Activated CD4-positive, alpha-beta memory T cell treated with anti-CD3 and anti-CD28 coated beads, Interleukin-2, amount 10 ng/mL, durations not matched to agents 7 days and 5 days (primary cell): ENCODE data around the gene F8. TPM values are rescaled to one million over a fixed set of nuclear protein-coding genes. Genes with fewer than 3 reads are reported as not detected.
"Not testable (repeated sequence)": the region's sequence is repeated elsewhere in the genome, so short reads cannot be mapped to it uniquely, and the experiment has no call there.

ENCODE experiments used
- CTCF ChIA-PET: fragments of 350-600 bp; sonication (Branson Sonifier 250); formaldehyde crosslinking; loops from one replicate; lab custom pipeline; 2021; ENCODE audit warnings: antibody characterized with exemption, inconsistent platforms; lab: Charles Lee
- POLR2A ChIA-PET: fragments of 350-600 bp; sonication (Branson Sonifier 250); formaldehyde crosslinking; loops from one replicate; lab custom pipeline; 2021; ENCODE audit warnings: antibody characterized with exemption; lab: Charles Lee
- DNase-seq: peaks from one replicate; pipeline ENCODE4 v3.0.0-alpha.2; 2020
- H3K27ac Mint-ChIP-seq: one replicate; pipeline ENCODE4 v1.8.0; 2021; ENCODE audit warnings: mild to moderate bottlenecking, mixed read lengths
- H3K27me3 Mint-ChIP-seq: one replicate; pipeline ENCODE4 v1.8.0; 2021; ENCODE audit warnings: mixed read lengths
- H3K36me3 Mint-ChIP-seq: one replicate; pipeline ENCODE4 v1.8.0; 2021; ENCODE audit warnings: low read depth, mixed read lengths
- H3K4me1 Mint-ChIP-seq: one replicate; pipeline ENCODE4 v1.8.0; 2021; ENCODE audit warnings: mixed read lengths
- H3K4me3 Mint-ChIP-seq: one replicate; pipeline ENCODE4 v1.8.0; 2021; ENCODE audit warnings: mild to moderate bottlenecking, mixed read lengths
- H3K9me3 Mint-ChIP-seq: one replicate; pipeline ENCODE4 v1.8.0; 2021; ENCODE audit warnings: mixed read lengths
- total RNA-seq, 2 experiments: library from RNA; stranded (reverse); gene quantifications; one replicate each; pipeline ENCODE4 v1.2.3, GENCODE V29; 2021

The F8 gene
- total RNA-seq, 2 experiments from 2014 or later = 8.9 to 10.2 TPM

GRCh38 chrX:154886069-154886788, 136.3 kb downstream of the F8 start, which contains the start of gene F8A1:
TSS of gene F8A1 (plus strand) at chrX:154886355. CDS start at chrX:154886375, 20 bp downstream.
- H3K4me3 Mint-ChIP-seq, H3K27ac Mint-ChIP-seq, H3K9me3 Mint-ChIP-seq, H3K4me1 Mint-ChIP-seq, H3K27me3 Mint-ChIP-seq, CTCF ChIA-PET, POLR2A ChIA-PET, H3K36me3 Mint-ChIP-seq: not testable (repeated sequence)
- peak; percentile 64 for DNase-seq

DNA sequence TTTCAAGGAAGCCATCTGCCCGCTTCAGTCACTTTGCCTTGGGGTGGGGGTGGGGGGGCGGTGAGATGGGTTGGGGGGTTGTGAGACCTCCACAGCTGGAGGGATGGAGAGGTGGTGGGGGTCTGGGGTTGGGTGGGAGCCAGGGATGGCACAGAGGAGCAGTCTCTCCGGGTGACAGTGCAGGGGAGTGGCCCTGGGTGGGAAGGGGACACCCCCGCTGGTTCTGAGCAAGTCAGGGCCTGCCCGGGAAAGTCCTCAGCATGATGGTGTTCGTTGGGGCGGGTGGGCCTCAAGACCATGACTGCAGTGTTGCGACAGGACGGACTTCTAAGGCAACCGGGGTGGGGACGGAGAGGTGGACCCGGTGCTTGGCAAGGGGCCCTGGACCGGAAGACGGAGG, 137.0 kb downstream of the F8 start:
- H3K27me3 Mint-ChIP-seq, POLR2A ChIA-PET, DNase-seq, CTCF ChIA-PET, H3K27ac Mint-ChIP-seq, H3K4me3 Mint-ChIP-seq, H3K4me1 Mint-ChIP-seq, H3K36me3 Mint-ChIP-seq, H3K9me3 Mint-ChIP-seq: not testable (repeated sequence)

- H3K4me1 Mint-ChIP-seq, CTCF ChIA-PET, POLR2A ChIA-PET, H3K4me3 Mint-ChIP-seq, H3K36me3 Mint-ChIP-seq, DNase-seq, H3K27ac Mint-ChIP-seq, H3K27me3 Mint-ChIP-seq, H3K9me3 Mint-ChIP-seq: not testable (repeated sequence)
These were observed 137.5 kb downstream of the F8 start for GRCh38 chrX:154885057-154885456.

GRCh38 chrX:154884069-154884468, 138.5 kb downstream of the F8 start:
- H3K9me3 Mint-ChIP-seq, CTCF ChIA-PET, H3K36me3 Mint-ChIP-seq, DNase-seq, H3K27me3 Mint-ChIP-seq, H3K27ac Mint-ChIP-seq, H3K4me3 Mint-ChIP-seq, POLR2A ChIA-PET, H3K4me1 Mint-ChIP-seq: not testable (repeated sequence)

- H3K4me1 Mint-ChIP-seq = no peaks in the 10 kb centered on the region
- H3K27ac Mint-ChIP-seq = no peak overlapping the region
- POLR2A ChIA-PET = no interaction called here
- H3K27me3 Mint-ChIP-seq = peaks cover 2% of the 10 kb centered on the region
- CTCF ChIA-PET = no interaction called here
- H3K4me3 Mint-ChIP-seq = no peak overlapping the region
- H3K36me3 Mint-ChIP-seq = peaks cover 13% of the 10 kb centered on the region
- no peak for DNase-seq
- H3K9me3 Mint-ChIP-seq = peaks cover 9% of the 10 kb centered on the region
These were observed 149.2 kb downstream of the F8 start for GRCh38 chrX:154873329-154873728.

GRCh38 chrX:154868522-154868921, 154.0 kb downstream of the F8 start:
- H3K4me3 Mint-ChIP-seq, DNase-seq, H3K27ac Mint-ChIP-seq, POLR2A ChIA-PET, CTCF ChIA-PET, H3K4me1 Mint-ChIP-seq, H3K27me3 Mint-ChIP-seq: not testable (repeated sequence)
- H3K9me3 Mint-ChIP-seq = peaks cover 12% of the 10 kb centered on the region
- peaks cover 19% of the 10 kb centered on the region for H3K36me3 Mint-ChIP-seq

- H3K9me3 Mint-ChIP-seq = no peaks in the 10 kb centered on the region
- no peak for DNase-seq
- ChIA-PET CTCF (no interaction called here), POLR2A (no interaction called here)
- H3K27ac Mint-ChIP-seq = no peak overlapping the region
- H3K4me3 Mint-ChIP-seq = no peak overlapping the region
- no peaks in the 10 kb centered on the region for H3K27me3 Mint-ChIP-seq
- peaks cover 15% of the 10 kb centered on the region for H3K36me3 Mint-ChIP-seq
- H3K4me1 Mint-ChIP-seq = no peaks in the 10 kb centered on the region
These were observed 167.3 kb downstream of the F8 start for GRCh38 chrX:154855256-154855655.

- H3K4me3 Mint-ChIP-seq = no peak overlapping the region
- no peaks in the 10 kb centered on the region for H3K9me3 Mint-ChIP-seq
- no peak overlapping the region for H3K27ac Mint-ChIP-seq
- peaks cover 6% of the 10 kb centered on the region for H3K36me3 Mint-ChIP-seq
- no peak for DNase-seq
- peaks cover 1% of the 10 kb centered on the region for H3K27me3 Mint-ChIP-seq
- H3K4me1 Mint-ChIP-seq = no peaks in the 10 kb centered on the region
- POLR2A ChIA-PET = no interaction called here
- CTCF ChIA-PET = no interaction called here
These were observed 171.4 kb downstream of the F8 start for GRCh38 chrX:154850957-154851611.

DNA sequence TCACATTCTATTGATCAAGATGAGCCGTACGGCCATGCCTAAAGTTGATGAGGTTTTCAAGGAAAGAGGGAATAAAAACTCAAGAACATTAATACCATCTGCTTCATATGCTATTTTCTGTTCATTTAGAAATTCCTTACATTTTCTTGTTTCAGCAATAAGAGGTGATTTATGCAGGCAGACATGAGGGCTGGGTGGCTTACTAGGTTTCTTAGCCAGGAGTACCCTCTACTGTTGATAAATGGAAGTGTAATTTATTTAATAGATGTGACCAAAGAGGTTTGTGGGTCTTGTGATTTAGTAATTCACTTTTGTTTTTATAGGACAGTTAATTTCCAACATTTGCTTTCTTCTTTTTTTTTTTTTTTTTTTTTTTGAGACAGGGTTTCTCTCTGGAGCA, 181.7 kb downstream of the F8 start:
- Mint-ChIP-seq H3K36me3 (no peaks in the 10 kb centered on the region), H3K27ac (no peak overlapping the region), H3K4me3 (no peak overlapping the region), H3K4me1 (peaks cover 3% of the 10 kb centered on the region), H3K9me3 (no peaks in the 10 kb centered on the region), H3K27me3 (no peaks in the 10 kb centered on the region)
- ChIA-PET POLR2A (no interaction called here), CTCF (interaction anchor here (0.7 to 1.8 kb wide), 2 partner anchors 78 to 91 kb away, joined by 3 to 7 read pairs; partner anchors contain the start of gene GAB3)
- no peak for DNase-seq

GRCh38 chrX:154836163-154836562, 186.4 kb downstream of the F8 start:
- CTCF ChIA-PET = no interaction called here
- Mint-ChIP-seq H3K27me3 (no peaks in the 10 kb centered on the region), H3K27ac (no peak overlapping the region), H3K36me3 (no peaks in the 10 kb centered on the region), H3K9me3 (no peaks in the 10 kb centered on the region), H3K4me1 (peaks cover 3% of the 10 kb centered on the region), H3K4me3 (no peak overlapping the region)
- POLR2A ChIA-PET = no interaction called here
- DNase-seq = no peak

- CTCF ChIA-PET = interaction anchor here (1.2 to 2.5 kb wide), 2 partner anchors 30 to 86 kb away, joined by 5 to 9 read pairs; partner anchors contain the start of gene MPP1
- H3K4me3 Mint-ChIP-seq = no peak within 1 kb of the TSS
- no peak within 1 kb of the TSS for H3K27ac Mint-ChIP-seq
- H3K4me1 Mint-ChIP-seq = peaks cover 6% of the 10 kb centered on the region
- no peak for DNase-seq
- H3K27me3 Mint-ChIP-seq = no peaks in the 10 kb centered on the region
- no peaks in the 10 kb centered on the region for H3K36me3 Mint-ChIP-seq
- POLR2A ChIA-PET = interaction anchor here (1.4 kb wide), 1 partner anchor 72 kb away, joined by 4 read pairs; the partner anchor contains the start of gene DKC1
- no peaks in the 10 kb centered on the region for H3K9me3 Mint-ChIP-seq
These were observed 188.0 kb downstream of the F8 start, which contains the start of gene SMIM9 for GRCh38 chrX:154834562-154834961. TSS of gene SMIM9 (minus strand) at chrX:154834662. CDS start at chrX:154830856, 3,806 bp downstream.

GRCh38 chrX:154833746-154834274, 188.7 kb downstream of the F8 start:
- no peak overlapping the region for H3K4me3 Mint-ChIP-seq
- ChIA-PET CTCF (interaction anchor here (1.2 to 2.5 kb wide), 2 partner anchors 29 to 85 kb away, joined by 5 to 9 read pairs; partner anchors contain the start of gene MPP1), POLR2A (interaction anchor here (1.4 kb wide), 1 partner anchor 72 kb away, joined by 4 read pairs; the partner anchor contains the start of gene DKC1)
- no peaks in the 10 kb centered on the region for H3K36me3 Mint-ChIP-seq
- no peak for DNase-seq
- no peak overlapping the region for H3K27ac Mint-ChIP-seq
- H3K27me3 Mint-ChIP-seq = no peaks in the 10 kb centered on the region
- H3K9me3 Mint-ChIP-seq = no peaks in the 10 kb centered on the region
- H3K4me1 Mint-ChIP-seq = peaks cover 7% of the 10 kb centered on the region

- CTCF ChIA-PET = no interaction called here
- Mint-ChIP-seq H3K36me3 (no peaks in the 10 kb centered on the region), H3K4me1 (peaks cover 18% of the 10 kb centered on the region), H3K27me3 (no peaks in the 10 kb centered on the region), H3K4me3 (no peak overlapping the region), H3K27ac (no peak overlapping the region), H3K9me3 (peaks cover 2% of the 10 kb centered on the region)
- POLR2A ChIA-PET = no interaction called here
- DNase-seq = no peak
These were observed 192.5 kb downstream of the F8 start for GRCh38 chrX:154829926-154830442.
